GM12892 (cell line): ENCODE results near the gene TMEM182.

ENCODE experiments used
- POLR2A ChIP-seq: IDR thresholded peaks from 2 replicates; pipeline ENCODE4 v1.6.1; 2011; ENCODE audit warnings: low read depth, low read length, control low read depth
- POLR2AphosphoS5 ChIP-seq: IDR thresholded peaks from 2 replicates; pipeline ENCODE4 v1.6.1; 2011; ENCODE audit warnings: low read depth, low read length, control low read depth
- TAF1 ChIP-seq: IDR thresholded peaks from 2 replicates; pipeline ENCODE4 v1.6.1; 2011; ENCODE audit warnings: low read depth, mild to moderate bottlenecking, control low read depth, low read length, borderline replicate concordance

DNA sequence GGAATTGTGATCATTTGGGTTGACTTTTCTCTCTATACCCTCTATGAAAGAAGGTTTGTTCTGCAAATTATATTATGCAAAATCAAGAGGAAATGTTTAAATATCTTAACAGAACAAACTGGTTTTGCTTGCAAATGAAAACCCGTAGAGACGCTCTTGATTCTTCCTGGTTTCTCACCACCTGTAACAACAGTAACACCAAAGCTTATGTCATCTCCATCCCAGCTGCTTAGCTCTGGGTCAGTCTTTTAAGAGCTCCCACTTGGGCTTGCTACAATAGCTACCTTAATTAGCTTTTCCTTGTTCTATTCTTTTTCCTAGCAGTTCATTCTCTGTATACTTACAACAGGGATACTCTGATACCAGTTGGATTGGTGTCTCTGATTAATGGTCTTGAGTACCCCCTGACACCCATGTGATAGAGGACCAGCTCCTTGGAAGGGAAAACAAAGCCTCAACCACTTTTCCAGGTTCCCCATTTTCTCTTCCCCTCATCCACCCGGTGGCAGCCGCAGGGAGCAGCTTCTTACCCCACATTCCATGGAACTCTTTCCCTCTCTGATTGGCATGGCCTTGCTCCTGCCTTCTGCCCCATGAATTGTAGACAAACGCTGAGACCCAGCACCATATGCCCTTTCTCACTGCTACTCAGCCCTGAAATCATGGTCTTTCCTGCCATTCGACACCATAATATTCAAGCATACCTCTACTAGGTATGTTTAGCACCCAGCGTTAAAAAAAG, 27.7 kb downstream of the TMEM182 start:
- TF ChIP-seq POLR2A (no peak), POLR2AphosphoS5 (no peak), TAF1 (no peak)
